HG02938 (cell line): ENCODE measurements around the gene CPVL.

Source experiments
- ATAC-seq: cut with Tn5 transposase; IDR thresholded peaks from one replicate; pipeline ENCODE4 v1.9.1; 2021; ENCODE audit warnings: mild to moderate bottlenecking, moderate library complexity; ENCODE audit not compliant: unreplicated experiment

The CPVL gene

GRCh38 chr7:28980451-28981160, 165.7 kb downstream of the CPVL start:
- no peak for ATAC-seq

- no peak for ATAC-seq
Measured at GRCh38 chr7:28979776-28980175, 166.6 kb downstream of the CPVL start.

- no peak for ATAC-seq
Measured at GRCh38 chr7:28977881-28978280, 168.5 kb downstream of the CPVL start.

- ATAC-seq, result no peak
Measured at GRCh38 chr7:28976022-28976421, 170.3 kb downstream of the CPVL start.

- no peak for ATAC-seq
Measured at GRCh38 chr7:28973591-28973990, 172.7 kb downstream of the CPVL start.

- ATAC-seq, result no peak
Measured at GRCh38 chr7:28964056-28964455, 182.3 kb downstream of the CPVL start.

- no peak for ATAC-seq
Measured at GRCh38 chr7:28961972-28962371, 184.4 kb downstream of the CPVL start.

- no peak for ATAC-seq
Measured at GRCh38 chr7:28960071-28960840, 186.1 kb downstream of the CPVL start.

- ATAC-seq, result no peak
Measured at GRCh38 chr7:28958980-28959347, 187.4 kb downstream of the CPVL start.

- ATAC-seq, result no peak
Measured at GRCh38 chr7:28958235-28958979, 187.9 kb downstream of the CPVL start, which contains the start of gene TRIL. TSS of gene TRIL (minus strand) at chr7:28958330. CDS start at chr7:28958046, 284 bp downstream.

- no peak for ATAC-seq
Measured at GRCh38 chr7:28957751-28958234, 188.5 kb downstream of the CPVL start.

GRCh38 chr7:28957064-28957750, 189.1 kb downstream of the CPVL start:
- ATAC-seq, result no peak

GRCh38 chr7:28956608-28957063, 189.7 kb downstream of the CPVL start:
- ATAC-seq, result no peak

GRCh38 chr7:28955718-28956607, 190.4 kb downstream of the CPVL start:
- ATAC-seq, result no peak

- ATAC-seq, result no peak
Measured at GRCh38 chr7:28955356-28955717, 191.0 kb downstream of the CPVL start.

- ATAC-seq, result no peak
Measured at GRCh38 chr7:28954946-28955345, 191.4 kb downstream of the CPVL start.

- no peak for ATAC-seq
Measured at GRCh38 chr7:28954471-28954870, 191.9 kb downstream of the CPVL start.

- ATAC-seq, result no peak
Measured at GRCh38 chr7:28953633-28954032, 192.7 kb downstream of the CPVL start.
